Esophagus (tissue), 2 donors: ENCODE measurements around the gene ARFRP1. TPM values are rescaled to one million over a fixed set of nuclear protein-coding genes. Genes with fewer than 3 reads are reported as not detected.
"Not testable (repeated sequence)": the region's sequence is repeated elsewhere in the genome, so short reads cannot be mapped to it uniquely, and the experiment has no call there.

Experiments used
- H3K27ac ChIP-seq, 2 donors: one replicate each; pipeline ENCODE4 v1.5.1; 2013; ENCODE audit warnings: low read depth in 2 of 2, mild to moderate bottlenecking in 2 of 2, inconsistent platforms in 1 of 2, low read length in 1 of 2, moderate library complexity in 1 of 2
- H3K27me3 ChIP-seq, 2 donors: one replicate each; pipeline ENCODE4 v1.6.1; 2013; ENCODE audit warnings: low read length in 2 of 2, control low read depth in 1 of 2, mild to moderate bottlenecking in 1 of 2; ENCODE audit not compliant: insufficient read depth in 2 of 2, control insufficient read depth in 1 of 2
- H3K36me3 ChIP-seq, 2 donors: one replicate each; pipeline ENCODE4 v1.6.1; 2013; ENCODE audit warnings: low read length in 1 of 2; ENCODE audit not compliant: control insufficient read depth in 2 of 2, insufficient read depth in 2 of 2
- H3K4me1 ChIP-seq, 2 donors: one replicate each; pipeline ENCODE4 v1.6.1; 2013; ENCODE audit warnings: low read length in 1 of 2; ENCODE audit not compliant: control insufficient read depth in 2 of 2, insufficient read depth in 2 of 2
- H3K4me3 ChIP-seq, 2 donors: one replicate each; pipeline ENCODE4 v1.5.1; 2013; ENCODE audit warnings: low read length in 2 of 2, mild to moderate bottlenecking in 2 of 2, low read depth in 1 of 2, moderate library complexity in 1 of 2
- H3K9me3 ChIP-seq, 2 donors: one replicate each; pipeline ENCODE4 v1.6.1; 2013; ENCODE audit warnings: mild to moderate bottlenecking in 2 of 2, low read depth in 1 of 2, low read length in 1 of 2, moderate library complexity in 1 of 2; ENCODE audit not compliant: control insufficient read depth in 2 of 2, insufficient read depth in 1 of 2
- WGBS, 2 donors: extraction: QIAGEN DNeasy Blood & Tissue Kit; methylation state at CpG; one replicate each; pipeline ENCODE4 v1.1.7; 2013; 5-methylcytosine and 5-hydroxymethylcytosine counted together
- polyA plus RNA-seq, 2 donors: library from polyadenylated mRNA; stranded (reverse); fragments of 200-250 nt; gene quantifications; one replicate each; pipeline ENCODE4 v1.2.3, GENCODE V29; 2013
- donor health status: healthy with polysubstance abuse.
- donor health status: Bipolar disorder and iron deficiency.

The ARFRP1 gene
- polyA plus RNA-seq, 2 donors, result 33.9 to 35.4 TPM

DNA sequence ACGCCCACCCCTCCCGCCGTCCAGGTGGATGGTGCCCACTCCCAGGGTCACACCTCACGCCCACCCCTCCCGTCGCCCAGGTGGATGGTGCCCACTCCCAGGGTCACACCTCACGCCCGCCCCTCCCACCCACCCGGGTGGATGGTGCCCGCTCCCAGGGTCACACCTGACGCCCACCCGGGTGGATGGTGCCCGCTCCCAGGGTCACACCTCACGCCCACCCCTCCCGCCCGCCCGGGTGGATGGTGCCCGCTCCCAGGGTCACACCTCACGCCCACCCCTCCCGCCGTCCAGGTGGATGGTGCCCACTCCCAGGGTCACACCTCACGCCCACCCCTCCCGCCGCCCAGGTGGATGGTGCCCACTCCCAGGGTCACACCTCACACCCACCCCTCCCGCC, 57.3 kb downstream of the ARFRP1 start:
- not testable (repeated sequence) for H3K9me3 ChIP-seq, H3K27ac ChIP-seq, H3K36me3 ChIP-seq, H3K4me3 ChIP-seq, H3K27me3 ChIP-seq
- WGBS, 2 donors, result 92 to 93% methylated on average over 25 of the region's 25 CpGs
- peaks cover 8 to 13% of the 10 kb centered on the region in 2 donors for H3K4me1 ChIP-seq

DNA sequence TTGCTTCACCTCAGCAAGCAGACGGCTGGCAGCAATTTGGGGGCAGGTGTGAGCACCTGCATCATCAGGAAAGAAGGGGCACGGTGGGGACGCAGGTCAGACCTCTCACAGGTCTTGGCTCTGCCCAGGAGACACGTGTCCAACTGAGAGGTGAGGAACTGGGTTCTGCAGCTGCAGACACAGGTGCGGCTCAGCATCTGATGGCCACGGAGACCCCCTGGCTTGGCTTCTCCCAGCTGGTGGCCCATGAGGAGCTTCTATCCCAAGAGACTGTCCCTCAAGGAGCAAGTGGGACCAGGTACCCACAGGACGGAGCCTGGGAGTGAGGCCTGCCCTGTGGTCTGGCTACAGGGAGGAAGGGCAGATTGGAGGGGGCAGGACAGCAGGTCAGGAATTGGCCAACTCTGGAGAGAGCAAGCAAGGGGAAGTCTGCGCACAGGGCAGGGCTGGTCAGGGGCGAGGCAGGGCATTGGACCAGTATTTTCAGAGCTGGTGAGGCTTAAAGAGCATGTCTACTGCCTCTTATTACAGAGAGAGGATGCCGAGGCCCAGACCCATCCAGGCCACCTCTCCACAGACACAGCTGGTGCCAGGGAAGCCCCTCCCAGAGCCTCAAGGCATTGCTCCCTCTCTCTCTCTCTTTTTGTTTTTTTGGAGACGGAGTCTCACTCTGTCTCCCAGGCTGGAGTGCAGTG, 58.7 kb downstream of the ARFRP1 start:
- WGBS, 2 donors, result 78 to 81% methylated on average over 11 of the region's 11 CpGs
- Histone ChIP-seq H3K36me3 (no peaks in the 10 kb centered on the region), H3K4me3 (no peak overlapping the region), H3K27me3 (no peaks in the 10 kb centered on the region), H3K27ac (no peak overlapping the region), H3K9me3 (no peaks in the 10 kb centered on the region), H3K4me1 (peaks cover 8 to 13% of the 10 kb centered on the region in 2 donors)

Other genes with a start within 250 kb of the ARFRP1 start
- under 1 TPM; 0.01 to 0.06 TPM for gene KCNQ2, start 235.3 kb downstream of the ARFRP1 start, polyA plus RNA-seq
- gene EEF1A2, start 208.9 kb downstream of the ARFRP1 start, polyA plus RNA-seq, result 1 to 10 TPM in 1 of 2 donors, under 1 TPM in 1; 0.86 to 7.3 TPM
- 1,000 to 10,000 TPM in 1 of 2 donors, 100 to 1,000 TPM in 1; 615 to 1,105 TPM for gene PPDPF, start 187.2 kb downstream of the ARFRP1 start, polyA plus RNA-seq
- 10 to 100 TPM; 80.1 to 81.6 TPM for gene PTK6, start 170.6 kb downstream of the ARFRP1 start, polyA plus RNA-seq
- gene SRMS, start 160.2 kb downstream of the ARFRP1 start, polyA plus RNA-seq, result under 1 TPM in 1 of 2 donors, not detected in 1; 0.04 TPM
- under 1 TPM; 0.07 to 0.26 TPM for gene FNDC11, start 153.8 kb downstream of the ARFRP1 start, polyA plus RNA-seq
- 1 to 10 TPM; 7.2 to 8.3 TPM for gene HELZ2, start 133.7 kb downstream of the ARFRP1 start, polyA plus RNA-seq
- gene GMEB2, start 80.9 kb downstream of the ARFRP1 start, polyA plus RNA-seq, result 1 to 10 TPM; 7.6 to 8.8 TPM
- 1 to 10 TPM; 3.7 to 6.1 TPM for gene STMN3, start 54.6 kb downstream of the ARFRP1 start, polyA plus RNA-seq
- 10 to 100 TPM in 1 of 2 donors, 1 to 10 TPM in 1; 8.1 to 14.5 TPM for gene RTEL1, start 49.7 kb downstream of the ARFRP1 start, polyA plus RNA-seq
- 10 to 100 TPM in 1 of 2 donors, 1 to 10 TPM in 1; 2.6 to 15.2 TPM for gene TNFRSF6B, start 11.3 kb downstream of the ARFRP1 start, polyA plus RNA-seq
- gene ZGPAT, start 63 bp upstream of the ARFRP1 start, polyA plus RNA-seq, result 10 to 100 TPM; 24.4 to 38.9 TPM
- gene LIME1, start 28.7 kb upstream of the ARFRP1 start, polyA plus RNA-seq, result 10 to 100 TPM; 12.6 to 24.5 TPM
- gene SLC2A4RG, start 31.8 kb upstream of the ARFRP1 start, polyA plus RNA-seq, result 10 to 100 TPM; 43.8 to 77.5 TPM
- gene ZBTB46, start 123.3 kb upstream of the ARFRP1 start, polyA plus RNA-seq, result 1 to 10 TPM in 1 of 2 donors, under 1 TPM in 1; 0.68 to 1.0 TPM
- under 1 TPM; 0.42 to 0.92 TPM for gene ABHD16B, start 153.5 kb upstream of the ARFRP1 start, polyA plus RNA-seq
- gene TPD52L2, start 157.3 kb upstream of the ARFRP1 start, polyA plus RNA-seq, result 100 to 1,000 TPM in 1 of 2 donors, 10 to 100 TPM in 1; 82.0 to 107 TPM
- 10 to 100 TPM; 42.9 to 59.4 TPM for gene DNAJC5, start 187.2 kb upstream of the ARFRP1 start, polyA plus RNA-seq
- gene UCKL1, start 248.4 kb upstream of the ARFRP1 start, polyA plus RNA-seq, result 10 to 100 TPM; 40.6 to 47.3 TPM